Gastrocnemius medialis (tissue), 4 donors: ENCODE results near the gene CABCOCO1. TPM values are rescaled to one million over a fixed set of nuclear protein-coding genes. Genes with fewer than 3 reads are reported as not detected.

Source experiments
- ATAC-seq, 2 donors: fragments of 150-250 bp; one replicate each; pipeline ENCODE4 v1.9.1; 2016
- DNase-seq, 2 donors: peaks; one replicate each; pipeline ENCODE4 v3.0.0-alpha.2; 2019
- H3K27ac ChIP-seq, 4 donors: fragments of 200-600 bp; sonication (generic); 1 replicate in 1 of 4; 2 replicates in 3 of 4; pipeline ENCODE4 v1.5.1; 2016 to 2018; ENCODE audit warnings: mild to moderate bottlenecking in 2 of 4, moderate library complexity in 1 of 4
- H3K27me3 ChIP-seq, 3 donors: fragments of 200-600 bp; sonication (generic) in 2 of 3; 1 replicate in 1 of 3; 2 replicates in 2 of 3; pipeline versions ENCODE4 v1.5.1 to v1.6.0; 2016 to 2019; ENCODE audit warnings: mild to moderate bottlenecking in 1 of 3, moderate library complexity in 1 of 3
- H3K36me3 ChIP-seq, 2 donors: fragments of 200-600 bp; sonication (generic) in 1 of 2; one replicate each; pipeline ENCODE4 v1.5.1; 2017 to 2018
- H3K4me1 ChIP-seq, 2 donors: fragments of 200-600 bp; sonication (generic) in 1 of 2; one replicate each; pipeline ENCODE4 v1.5.1; 2016 to 2017; ENCODE audit warnings: mild to moderate bottlenecking in 2 of 2
- H3K4me3 ChIP-seq, 4 donors: fragments of 200-600 bp; sonication (generic) in 3 of 4; 1 replicate in 1 of 4; 2 replicates in 3 of 4; pipeline ENCODE4 v1.5.1; 2016 to 2019; ENCODE audit warnings: mild to moderate bottlenecking in 2 of 4
- H3K9me3 ChIP-seq, 3 donors: fragments of 200-600 bp; sonication (generic) in 2 of 3; 1 replicate in 1 of 3; 2 replicates in 2 of 3; pipeline ENCODE4 v1.5.1; 2016 to 2019
- POLR2A ChIP-seq, 2 donors: fragments of 450-650 bp; IDR thresholded peaks; one replicate each; pipeline ENCODE4 v1.6.1; 2017; ENCODE audit warnings: antibody characterized with exemption in 2 of 2, mild to moderate bottlenecking in 2 of 2, moderate library complexity in 2 of 2
- in situ Hi-C, 4 donors: fragments of 200-750 bp; cut with MboI; loops; one replicate each; pipeline versions ENCODE4 v1.15.0 to v1.8.0; 2017; ENCODE audit warnings: low sequenced_read_pairs in 4 of 4
- intact Hi-C: fragments of 100-400 bp; cut with DNase I; formaldehyde crosslinking; loops from one replicate; pipeline ENCODE4 v1.15.1; 2023; ENCODE audit warnings: low total_unique reads
- total RNA-seq, 4 donors: library from RNA; depleted of rRNA; stranded (reverse); fragments of >200 nt; gene quantifications; one replicate each; pipeline versions ENCODE4 v1.1.0 to v1.2.3, GENCODE V29; 2016
- TF ChIP-seq, protein P1 (sequence below), 5 experiments: fragments of 450-650 bp in 3 of 5; fragments of 200-600 bp in 2 of 5; sonication (generic) in 2 of 5; IDR thresholded peaks in 4 of 5; conservative IDR thresholded peaks in 1 of 5; 1 replicate in 4 of 5; 2 replicates in 1 of 5; pipeline ENCODE4 v1.5.1; 2016 to 2019; ENCODE audit warnings: antibody characterized with exemption in 5 of 5, mild to moderate bottlenecking in 3 of 5, moderate library complexity in 3 of 5

The CABCOCO1 gene
- total RNA-seq, 4 donors from 2014 or later, result not detected

DNA sequence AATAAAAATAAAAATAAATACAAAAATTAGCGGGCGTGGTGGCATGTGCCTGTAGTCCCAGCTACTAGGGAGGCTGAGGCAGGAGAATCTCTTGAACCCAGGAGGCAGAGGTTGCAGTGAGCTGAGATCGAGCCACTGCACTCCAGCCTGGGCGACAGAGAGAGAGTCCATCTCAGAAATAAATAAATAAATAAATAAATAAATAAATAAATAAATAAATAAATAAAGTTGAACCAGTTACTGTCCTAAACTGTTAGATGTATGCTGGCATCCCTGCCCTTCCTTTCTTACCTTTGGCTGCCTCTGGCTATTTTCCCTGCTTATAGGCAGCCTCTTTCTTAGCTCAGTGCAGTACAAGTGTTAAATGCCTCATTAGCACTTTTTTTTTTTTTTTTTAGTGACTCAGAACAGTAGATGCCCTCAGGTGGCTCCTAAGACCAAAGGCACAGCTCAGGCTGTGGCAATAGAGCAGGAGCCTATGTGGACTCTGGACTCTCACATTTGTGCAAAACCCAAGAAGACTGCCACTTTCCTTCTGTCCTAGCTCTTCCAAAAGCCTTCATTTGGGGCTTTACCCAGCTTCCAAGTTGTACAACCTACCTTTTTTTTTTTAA is 30.6 kb upstream of the CABCOCO1 start:
- in situ Hi-C loops, result no loop called here
- Histone ChIP-seq H3K4me3 (no peak overlapping the region), H3K36me3 (no peaks in the 10 kb centered on the region), H3K9me3 (no peaks in the 10 kb centered on the region), H3K4me1 (no peaks in the 10 kb centered on the region), H3K27ac (no peak overlapping the region), H3K27me3 (no peaks in the 10 kb centered on the region)
- intact Hi-C loops, result no loop called here
- DNase-seq (no peak), ATAC-seq (no peak)
- no peak for TF ChIP-seq POLR2A (IDR thresholded peaks at IDR 0.05)
- TF ChIP-seq, protein P1, sequence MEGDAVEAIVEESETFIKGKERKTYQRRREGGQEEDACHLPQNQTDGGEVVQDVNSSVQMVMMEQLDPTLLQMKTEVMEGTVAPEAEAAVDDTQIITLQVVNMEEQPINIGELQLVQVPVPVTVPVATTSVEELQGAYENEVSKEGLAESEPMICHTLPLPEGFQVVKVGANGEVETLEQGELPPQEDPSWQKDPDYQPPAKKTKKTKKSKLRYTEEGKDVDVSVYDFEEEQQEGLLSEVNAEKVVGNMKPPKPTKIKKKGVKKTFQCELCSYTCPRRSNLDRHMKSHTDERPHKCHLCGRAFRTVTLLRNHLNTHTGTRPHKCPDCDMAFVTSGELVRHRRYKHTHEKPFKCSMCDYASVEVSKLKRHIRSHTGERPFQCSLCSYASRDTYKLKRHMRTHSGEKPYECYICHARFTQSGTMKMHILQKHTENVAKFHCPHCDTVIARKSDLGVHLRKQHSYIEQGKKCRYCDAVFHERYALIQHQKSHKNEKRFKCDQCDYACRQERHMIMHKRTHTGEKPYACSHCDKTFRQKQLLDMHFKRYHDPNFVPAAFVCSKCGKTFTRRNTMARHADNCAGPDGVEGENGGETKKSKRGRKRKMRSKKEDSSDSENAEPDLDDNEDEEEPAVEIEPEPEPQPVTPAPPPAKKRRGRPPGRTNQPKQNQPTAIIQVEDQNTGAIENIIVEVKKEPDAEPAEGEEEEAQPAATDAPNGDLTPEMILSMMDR (IDR thresholded peaks at IDR 0.05 in 4 of 5, conservative IDR thresholded peaks at IDR 0.05 in 1 of 5), result no peak

DNA sequence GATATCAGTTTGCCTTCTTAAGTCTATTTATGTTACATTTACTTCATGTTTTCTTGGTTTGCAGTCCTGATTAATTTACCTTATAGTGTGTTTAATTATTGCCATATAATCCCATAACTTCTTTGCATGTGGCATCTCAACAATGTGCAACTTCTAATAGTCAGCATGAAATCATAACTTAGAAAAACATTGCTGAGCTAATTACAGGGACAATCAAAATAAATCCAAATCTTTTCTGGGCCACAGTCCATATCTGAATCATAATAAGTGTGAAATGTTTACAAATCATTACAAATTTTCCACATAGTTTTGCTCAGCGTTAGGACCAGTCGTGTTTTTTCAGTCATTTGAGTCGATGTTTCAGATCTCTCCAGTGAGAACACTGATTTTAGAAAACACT is 29.1 kb upstream of the CABCOCO1 start:
- TF ChIP-seq, protein P1 (IDR thresholded peaks at IDR 0.05 in 4 of 5, conservative IDR thresholded peaks at IDR 0.05 in 1 of 5), result no peak
- TF ChIP-seq POLR2A (IDR thresholded peaks at IDR 0.05), result no peak
- intact Hi-C loops (no loop called here), in situ Hi-C loops (no loop called here)
- DNase-seq, result no peak
- H3K4me3 ChIP-seq, result no peak overlapping the region
- no peak for ATAC-seq
- H3K36me3 ChIP-seq, result no peaks in the 10 kb centered on the region
- no peak overlapping the region for H3K27ac ChIP-seq
- no peaks in the 10 kb centered on the region for H3K9me3 ChIP-seq
- H3K27me3 ChIP-seq, result no peaks in the 10 kb centered on the region
- no peaks in the 10 kb centered on the region for H3K4me1 ChIP-seq

DNA sequence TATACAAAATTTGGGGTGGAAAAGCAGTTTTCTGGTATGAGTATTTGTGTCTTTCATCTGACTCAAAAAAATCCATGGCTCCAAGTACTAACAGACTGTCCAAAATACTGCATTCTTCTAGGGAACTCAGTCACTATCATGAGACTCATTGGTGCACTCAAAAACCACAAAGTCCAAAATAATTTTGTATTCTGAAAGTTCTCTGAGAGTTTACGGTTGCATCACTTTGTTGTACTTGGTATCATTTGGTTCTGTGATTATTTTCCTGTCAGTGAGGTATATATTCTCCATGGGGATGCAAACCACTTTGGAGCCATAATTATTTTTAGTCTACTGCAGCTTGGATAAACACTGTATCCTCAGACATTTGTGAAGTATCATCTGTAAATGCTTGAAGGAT is 28.0 kb upstream of the CABCOCO1 start:
- no peak overlapping the region for H3K27ac ChIP-seq
- no peaks in the 10 kb centered on the region for H3K9me3 ChIP-seq
- H3K4me1 ChIP-seq, result no peaks in the 10 kb centered on the region
- ATAC-seq (no peak), DNase-seq (no peak)
- intact Hi-C loops, result no loop called here
- TF ChIP-seq POLR2A (IDR thresholded peaks at IDR 0.05), result no peak
- TF ChIP-seq, protein P1 (IDR thresholded peaks at IDR 0.05 in 4 of 5, conservative IDR thresholded peaks at IDR 0.05 in 1 of 5), result no peak
- in situ Hi-C loops, result no loop called here
- no peak overlapping the region for H3K4me3 ChIP-seq
- H3K36me3 ChIP-seq, result no peaks in the 10 kb centered on the region
- H3K27me3 ChIP-seq, result no peaks in the 10 kb centered on the region

DNA sequence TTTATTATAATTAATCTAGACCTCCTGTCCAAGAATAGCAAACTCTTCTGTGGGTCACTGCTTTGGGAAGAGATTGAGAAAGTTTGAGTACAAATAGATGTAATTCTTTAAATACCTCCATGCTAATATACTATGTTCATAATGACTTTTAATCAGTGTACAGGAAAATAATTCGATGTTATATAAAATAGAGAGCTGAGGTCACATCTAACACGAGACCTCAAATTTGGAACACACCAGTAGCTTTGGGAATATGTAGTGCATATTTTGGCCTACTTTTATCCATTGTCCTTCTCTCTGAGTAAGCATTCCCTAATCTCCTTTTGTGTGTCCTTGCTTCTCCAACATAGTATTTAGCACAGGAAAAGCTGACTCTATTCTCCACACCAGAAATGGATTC is 27.3 kb upstream of the CABCOCO1 start:
- no peaks in the 10 kb centered on the region for H3K9me3 ChIP-seq
- H3K27ac ChIP-seq, result no peak overlapping the region
- H3K4me3 ChIP-seq, result no peak overlapping the region
- ATAC-seq, result no peak
- TF ChIP-seq, protein P1 (IDR thresholded peaks at IDR 0.05 in 4 of 5, conservative IDR thresholded peaks at IDR 0.05 in 1 of 5), result no peak
- no peaks in the 10 kb centered on the region for H3K27me3 ChIP-seq
- in situ Hi-C loops, result no loop called here
- no peaks in the 10 kb centered on the region for H3K36me3 ChIP-seq
- no peaks in the 10 kb centered on the region for H3K4me1 ChIP-seq
- no peak for DNase-seq
- intact Hi-C loops, result no loop called here

DNA sequence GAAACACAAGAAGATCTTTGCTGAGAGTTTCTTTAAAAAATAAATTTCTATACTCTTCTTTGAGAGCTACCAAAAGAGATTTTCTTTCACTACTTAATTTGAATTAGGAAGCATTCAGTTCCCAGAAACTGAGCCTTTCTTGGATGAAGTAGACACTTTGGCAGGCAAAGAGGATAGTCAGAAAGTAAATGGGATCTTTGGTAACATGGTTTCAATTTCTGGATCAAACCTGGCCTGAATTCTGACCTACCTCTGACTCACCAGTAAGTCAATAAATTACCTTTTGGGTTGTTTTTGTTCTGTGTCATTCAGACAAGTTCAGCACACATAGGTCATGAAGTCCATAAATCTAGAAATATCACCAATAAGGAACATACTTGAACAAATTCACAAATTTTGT is 26.8 kb upstream of the CABCOCO1 start:
- H3K9me3 ChIP-seq, result no peaks in the 10 kb centered on the region
- no peaks in the 10 kb centered on the region for H3K27me3 ChIP-seq
- no peak for ATAC-seq
- intact Hi-C loops, result no loop called here
- H3K4me3 ChIP-seq, result no peak overlapping the region
- no peaks in the 10 kb centered on the region for H3K36me3 ChIP-seq
- in situ Hi-C loops, result no loop called here
- no peak for DNase-seq
- no peaks in the 10 kb centered on the region for H3K4me1 ChIP-seq
- H3K27ac ChIP-seq, result no peak overlapping the region
- TF ChIP-seq, protein P1 (IDR thresholded peaks at IDR 0.05 in 4 of 5, conservative IDR thresholded peaks at IDR 0.05 in 1 of 5), result no peak
- no peak for TF ChIP-seq POLR2A (IDR thresholded peaks at IDR 0.05)
